Right cardiac atrium (tissue), 5 donors: ENCODE data around the gene TYMS. TPM values are rescaled to one million over a fixed set of nuclear protein-coding genes. Genes with fewer than 3 reads are reported as not detected.

ENCODE experiments used
- ATAC-seq, 2 donors: fragments of 200-7000 bp; cut with Tn5 transposase; one replicate each; pipeline versions ENCODE4 v1.8.0 to v1.9.1; 2020; ENCODE audit warnings: moderate library complexity in 2 of 2, mild to moderate bottlenecking in 1 of 2
- DNase-seq, 3 donors: peaks; one replicate each; pipeline ENCODE4 v3.0.0-alpha.2; 2020
- H3K27ac ChIP-seq: one replicate; pipeline ENCODE4 v1.5.1; 2013; ENCODE audit warnings: mild to moderate bottlenecking, low read length, control low read depth, moderate library complexity
- H3K27me3 ChIP-seq: one replicate; pipeline ENCODE4 v1.6.1; 2013; ENCODE audit not compliant: control insufficient read depth, insufficient read depth
- H3K4me1 ChIP-seq: one replicate; pipeline ENCODE4 v1.6.1; 2013; ENCODE audit warnings: low read length; ENCODE audit not compliant: control insufficient read depth, insufficient read depth
- H3K4me3 ChIP-seq: one replicate; pipeline ENCODE4 v1.5.1; 2013; ENCODE audit warnings: low read length, control low read depth
- H3K9me3 ChIP-seq: one replicate; pipeline ENCODE4 v1.6.1; 2013; ENCODE audit warnings: low read length; ENCODE audit not compliant: control insufficient read depth
- WGBS: extraction: QIAGEN DNeasy Blood & Tissue Kit; methylation state at CpG from one replicate; pipeline ENCODE4 v1.1.7; 2013; 5-methylcytosine and 5-hydroxymethylcytosine counted together
- intact Hi-C, 4 donors: fragments of 100-400 bp; cut with DNase I; formaldehyde crosslinking; loops; one replicate each; pipeline versions ENCODE4 v1.11.0 to v1.14.0; 2022 to 2023
- polyA plus RNA-seq: library from polyadenylated mRNA; stranded (reverse); fragments of 200-250 nt; gene quantifications from one replicate; pipeline ENCODE4 v1.2.3, GENCODE V29; 2013
- total RNA-seq, 4 donors: library from RNA; stranded (reverse); fragmentation: NEBNext Ultra II Directional; extraction: Animal tissue kit (Norgen Biotek cat#: 25700); gene quantifications; one replicate each; pipeline ENCODE4 v1.2.1, GENCODE V29; 2021
- donor health status: healthy with polysubstance abuse.
- donor health status: DM: no; HTN: yes; CAD: no.
- donor health status: DM: no; HTN: no; CAD: no.
- donor health status: DM: no; HTN: yes; CAD: no; lungs with severe emphysema.
- donor health status: DM: yes; HTN: yes; CAD: no.

TYMS gene
- total and polyA plus RNA-seq, 5 donors = 1.4 to 6.6 (median 2.0) TPM

- intact Hi-C loops = no loop called here
- H3K4me1 ChIP-seq = peaks cover 7% of the 10 kb centered on the region
- peak overlapping the region; percentile 69 for H3K27ac ChIP-seq
- H3K27me3 ChIP-seq = no peaks in the 10 kb centered on the region
- no peaks in the 10 kb centered on the region for H3K9me3 ChIP-seq
- peak overlapping the region; percentile 74 for H3K4me3 ChIP-seq
- DNase-seq (peak; percentile 76 to 81 (median 76)), ATAC-seq (peak; percentile 64 to 72)
- under 1% methylated on average over 42 of the region's 42 CpGs for WGBS
Observed at GRCh38 chr18:711657-712400, 54.4 kb downstream of the TYMS start.

- intact Hi-C loops = no loop called here
- WGBS = 9% methylated on average over 85 of the region's 91 CpGs
- no peaks in the 10 kb centered on the region for H3K9me3 ChIP-seq
- H3K27ac ChIP-seq = peak within 1 kb of the TSS; percentile 69
- H3K4me3 ChIP-seq = peak within 1 kb of the TSS; percentile 74
- H3K27me3 ChIP-seq = no peaks in the 10 kb centered on the region
- peak; percentile 88 to 94 (median 93) for DNase-seq
- peak; percentile 93 to 95 for ATAC-seq
- H3K4me1 ChIP-seq = peaks cover 7% of the 10 kb centered on the region
Observed at GRCh38 chr18:712401-713134, 55.1 kb downstream of the TYMS start, which contains the start of gene ENOSF1. Gene ENOSF1, minus strand, starts transcription at chr18:712630. Its CDS starts 43 bp downstream, at chr18:712587.

GRCh38 chr18:713135-713490 lies 55.7 kb downstream of the TYMS start:
- DNase-seq (peak in 1 of 3 donors; percentile 43), ATAC-seq (no peak)
- Histone ChIP-seq H3K4me1 (peaks cover 7% of the 10 kb centered on the region), H3K9me3 (no peaks in the 10 kb centered on the region), H3K4me3 (no peak overlapping the region), H3K27me3 (no peaks in the 10 kb centered on the region), H3K27ac (peak overlapping the region; percentile 45)
- WGBS = 88% methylated on average over 23 of the region's 23 CpGs
- intact Hi-C loops = no loop called here

- Histone ChIP-seq H3K4me3 (no peak overlapping the region), H3K4me1 (peaks cover 3% of the 10 kb centered on the region), H3K27ac (no peak overlapping the region), H3K9me3 (no peaks in the 10 kb centered on the region), H3K27me3 (no peaks in the 10 kb centered on the region)
- intact Hi-C loops = no loop called here
- ATAC-seq (no peak), DNase-seq (no peak)
- 60% methylated on average over 1 of the region's 1 CpG for WGBS
Observed at GRCh38 chr18:715626-716025, 58.2 kb downstream of the TYMS start.

- H3K4me3 ChIP-seq = no peak overlapping the region
- WGBS = 93% methylated on average over 4 of the region's 4 CpGs
- intact Hi-C loops = no loop called here
Observed at GRCh38 chr18:717003-717402, 59.5 kb downstream of the TYMS start.

More at GRCh38 chr18:717003-717402, 59.5 kb downstream of the TYMS start:
- H3K4me1 ChIP-seq = no peaks in the 10 kb centered on the region
- ATAC-seq (no peak), DNase-seq (no peak)
- no peaks in the 10 kb centered on the region for H3K27me3 ChIP-seq
- H3K9me3 ChIP-seq = no peaks in the 10 kb centered on the region
- H3K27ac ChIP-seq = no peak overlapping the region

Other genes with a start within 250 kb of the TYMS start
- 10 to 100 TPM in 1 of 4 donors, 1 to 10 TPM in 3; 4.1 to 10.6 (median 6.5) TPM for gene COLEC12, start 157.0 kb upstream of the TYMS start, total RNA-seq
- gene COLEC12, start 157.0 kb upstream of the TYMS start, polyA plus RNA-seq = 1.7 TPM
- gene CETN1, start 77.3 kb upstream of the TYMS start, total RNA-seq = not detected
- gene CETN1, start 77.3 kb upstream of the TYMS start, polyA plus RNA-seq = not detected
- 1 to 10 TPM in 1 of 4 donors, under 1 TPM in 1, not detected in 2; 0.71 to 1.5 TPM for gene CLUL1, start 60.7 kb upstream of the TYMS start, total RNA-seq
- gene CLUL1, start 60.7 kb upstream of the TYMS start, polyA plus RNA-seq = not detected
- 10 to 100 TPM; 38.7 to 59.8 (median 48.7) TPM for gene ENOSF1, start 55.0 kb downstream of the TYMS start, total RNA-seq
- gene ENOSF1, start 55.0 kb downstream of the TYMS start, polyA plus RNA-seq = 38.9 TPM
- 10 to 100 TPM; 22.4 to 25.9 (median 25.1) TPM for gene YES1, start 154.6 kb downstream of the TYMS start, total RNA-seq
- gene YES1, start 154.6 kb downstream of the TYMS start, polyA plus RNA-seq = 9.2 TPM
- under 1 TPM in 2 of 4 donors, not detected in 2; 0.33 to 0.40 TPM for gene ADCYAP1, start 247.2 kb downstream of the TYMS start, total RNA-seq
- gene ADCYAP1, start 247.2 kb downstream of the TYMS start, polyA plus RNA-seq = 0.02 TPM